HepG2 (cell line): Measurements from ENCODE around the gene DIAPH3.

Experiments used
- EP300 ChIP-seq, 3 experiments: sonication (generic) in 1 of 3; formaldehyde crosslinking in 1 of 3; IDR thresholded peaks; 2 replicates each; pipeline versions ENCODE4 v1.5.1 to v1.6.1; 2011 to 2020; ENCODE audit warnings: low read depth in 2 of 3, low read length in 2 of 3, borderline replicate concordance in 1 of 3, improper control_type of control experiment in 1 of 3, mild to moderate bottlenecking in 1 of 3, missing genetic modification reagents in 1 of 3, moderate library complexity in 1 of 3
- ETS1 ChIP-seq: sonication (generic); formaldehyde crosslinking; IDR thresholded peaks from 2 replicates; pipeline ENCODE4 v1.4.0; 2020; ENCODE audit warnings: missing genetic modification reagents
- GFI1 ChIP-seq: sonication (generic); formaldehyde crosslinking; IDR thresholded peaks from 2 replicates; pipeline ENCODE4 v1.5.0; 2020; ENCODE audit warnings: missing genetic modification reagents, mild to moderate bottlenecking, borderline replicate concordance
- JARID2 ChIP-seq: sonication (generic); formaldehyde crosslinking; IDR thresholded peaks from 2 replicates; pipeline ENCODE4 v1.8.1; 2023; ENCODE audit warnings: missing genetic modification reagents, inconsistent platforms; ENCODE audit not compliant: insufficient replicate concordance
- SETDB1 ChIP-seq: sonication (generic); formaldehyde crosslinking; IDR thresholded peaks from 2 replicates; pipeline ENCODE4 v1.5.1; 2020; ENCODE audit warnings: missing genetic modification reagents, mild to moderate bottlenecking, borderline replicate concordance
- ZBTB43 ChIP-seq: sonication (generic); formaldehyde crosslinking; conservative IDR thresholded peaks from 2 replicates; pipeline ENCODE4 v1.4.0; 2020; ENCODE audit warnings: missing genetic modification reagents
- ZNF577 ChIP-seq: sonication (generic); formaldehyde crosslinking; IDR thresholded peaks from 2 replicates; pipeline ENCODE4 v1.4.0; 2020; ENCODE audit warnings: mild to moderate bottlenecking, low read depth, missing genetic modification reagents, borderline replicate concordance

GRCh38 chr13:59843040-59843439 lies 320.7 kb downstream of the DIAPH3 start:
- TF ChIP-seq ETS1 (CRISPR knock-in tag) (no peak), ZNF577 (no peak), JARID2 (CRISPR knock-in tag) (no peak), SETDB1 (no peak), ZBTB43 (CRISPR knock-in tag) (no peak), GFI1 (no peak), EP300 (IDR thresholded peaks at IDR 0.05; ENCODE audit: low read depth in 2 of 2, low read length in 2 of 2) (no peak), EP300 (CRISPR knock-in tag; IDR thresholded peaks at IDR 0.05; ENCODE audit: borderline replicate concordance) (no peak)
